Mesothelial cell of epicardium (in vitro differentiated cells): ENCODE results near the gene CCL28. TPM values are rescaled to one million over a fixed set of nuclear protein-coding genes. Genes with fewer than 3 reads are reported as not detected.

ENCODE experiments used
- DNase-seq, 2 experiments: peaks; one replicate each; pipeline ENCODE4 v3.0.0; 2021; ENCODE audit warnings: low spot score in 2 of 2; ENCODE audit not compliant: unreplicated experiment in 2 of 2
- H3K27ac Mint-ChIP-seq: 2 replicates; pipeline ENCODE4 v1.8.0; 2021; ENCODE audit warnings: mixed read lengths
- H3K27me3 Mint-ChIP-seq: 2 replicates; pipeline ENCODE4 v1.8.0; 2021; ENCODE audit warnings: low read depth, mixed read lengths
- H3K36me3 Mint-ChIP-seq: 2 replicates; pipeline ENCODE4 v1.8.0; 2021; ENCODE audit warnings: mixed read lengths
- H3K4me1 Mint-ChIP-seq: 2 replicates; pipeline ENCODE4 v1.8.0; 2021; ENCODE audit warnings: mixed read lengths
- H3K4me3 Mint-ChIP-seq: 2 replicates; pipeline ENCODE4 v1.8.0; 2021; ENCODE audit warnings: mild to moderate bottlenecking, moderate library complexity, mixed read lengths
- H3K9me3 Mint-ChIP-seq: 2 replicates; pipeline ENCODE4 v1.8.0; 2021; ENCODE audit warnings: mixed read lengths
- total RNA-seq: library from RNA; stranded (reverse); gene quantifications from 3 replicates; pipeline ENCODE4 v1.2.1, GENCODE V29; 2021
- TF ChIP-seq, protein P1 (sequence below): fragments of 200-600 bp; sonication (generic); IDR thresholded peaks from one replicate; pipeline ENCODE4 v1.5.0; 2021; ENCODE audit warnings: antibody characterized with exemption; ENCODE audit not compliant: unreplicated experiment

The CCL28 gene
- total RNA-seq, 1 donor from 2014 or later = not detected

DNA sequence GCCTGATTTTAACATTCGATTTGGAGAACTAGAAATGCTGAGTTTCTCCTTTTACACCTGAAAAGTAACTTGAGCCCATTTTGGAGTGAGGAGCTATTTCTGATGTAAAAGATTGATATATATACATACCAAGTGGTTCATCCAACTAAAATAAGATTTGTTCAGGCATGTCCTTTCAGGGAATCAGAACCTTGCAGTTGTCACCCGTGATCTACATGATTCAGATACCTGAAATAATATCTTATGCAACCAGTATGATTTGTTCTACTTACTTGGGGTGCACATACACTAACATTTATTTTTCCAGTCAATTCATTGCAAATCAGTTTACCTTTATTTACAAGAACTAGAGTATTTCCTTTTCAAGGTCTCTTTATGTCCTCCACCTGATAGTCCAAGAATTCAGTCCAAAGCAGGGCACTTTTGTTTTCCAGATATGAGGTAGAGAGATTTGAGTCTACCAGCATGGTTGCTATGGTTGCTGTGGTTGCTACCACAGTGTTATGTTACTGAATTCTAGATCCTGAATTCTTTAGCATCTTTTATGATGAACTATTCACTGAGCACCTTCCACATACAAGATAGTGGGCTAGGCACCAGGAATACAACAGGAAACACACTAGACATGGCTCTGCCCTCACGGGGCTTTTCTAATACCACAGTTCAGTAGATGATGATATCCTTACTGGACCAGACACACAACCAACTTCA is 49.3 kb downstream of the CCL28 start:
- DNase-seq = no peak
- H3K36me3 Mint-ChIP-seq = peaks cover 8% of the 10 kb centered on the region
- H3K27me3 Mint-ChIP-seq = peaks cover 4% of the 10 kb centered on the region
- peaks cover 32% of the 10 kb centered on the region for H3K9me3 Mint-ChIP-seq
- H3K4me3 Mint-ChIP-seq = no peak overlapping the region
- TF ChIP-seq, protein P1, sequence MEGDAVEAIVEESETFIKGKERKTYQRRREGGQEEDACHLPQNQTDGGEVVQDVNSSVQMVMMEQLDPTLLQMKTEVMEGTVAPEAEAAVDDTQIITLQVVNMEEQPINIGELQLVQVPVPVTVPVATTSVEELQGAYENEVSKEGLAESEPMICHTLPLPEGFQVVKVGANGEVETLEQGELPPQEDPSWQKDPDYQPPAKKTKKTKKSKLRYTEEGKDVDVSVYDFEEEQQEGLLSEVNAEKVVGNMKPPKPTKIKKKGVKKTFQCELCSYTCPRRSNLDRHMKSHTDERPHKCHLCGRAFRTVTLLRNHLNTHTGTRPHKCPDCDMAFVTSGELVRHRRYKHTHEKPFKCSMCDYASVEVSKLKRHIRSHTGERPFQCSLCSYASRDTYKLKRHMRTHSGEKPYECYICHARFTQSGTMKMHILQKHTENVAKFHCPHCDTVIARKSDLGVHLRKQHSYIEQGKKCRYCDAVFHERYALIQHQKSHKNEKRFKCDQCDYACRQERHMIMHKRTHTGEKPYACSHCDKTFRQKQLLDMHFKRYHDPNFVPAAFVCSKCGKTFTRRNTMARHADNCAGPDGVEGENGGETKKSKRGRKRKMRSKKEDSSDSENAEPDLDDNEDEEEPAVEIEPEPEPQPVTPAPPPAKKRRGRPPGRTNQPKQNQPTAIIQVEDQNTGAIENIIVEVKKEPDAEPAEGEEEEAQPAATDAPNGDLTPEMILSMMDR = no peak
- peaks cover 4% of the 10 kb centered on the region for H3K4me1 Mint-ChIP-seq
- peak overlapping the region; percentile 39 for H3K27ac Mint-ChIP-seq

DNA sequence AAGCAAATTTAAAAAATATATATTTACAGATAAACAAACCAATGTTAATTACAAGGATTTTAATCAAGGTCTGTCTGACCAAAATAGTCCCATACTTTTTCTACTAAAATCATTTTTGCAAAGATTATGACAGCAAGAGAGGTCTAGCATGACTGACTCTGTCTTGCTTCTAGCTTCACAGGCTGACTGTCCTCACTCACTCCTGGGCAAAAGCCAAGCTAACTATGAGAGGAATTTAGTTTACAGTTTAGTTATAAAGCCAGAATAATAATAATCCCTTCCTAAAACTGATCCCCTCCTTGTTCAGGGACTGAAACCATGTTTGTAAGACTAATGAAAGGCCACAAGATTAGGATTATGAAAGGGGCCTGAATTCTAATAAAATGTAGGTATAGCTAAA is 53.5 kb downstream of the CCL28 start:
- Mint-ChIP-seq H3K9me3 (peaks cover 28% of the 10 kb centered on the region), H3K27me3 (no peaks in the 10 kb centered on the region)
- DNase-seq = no peak

DNA sequence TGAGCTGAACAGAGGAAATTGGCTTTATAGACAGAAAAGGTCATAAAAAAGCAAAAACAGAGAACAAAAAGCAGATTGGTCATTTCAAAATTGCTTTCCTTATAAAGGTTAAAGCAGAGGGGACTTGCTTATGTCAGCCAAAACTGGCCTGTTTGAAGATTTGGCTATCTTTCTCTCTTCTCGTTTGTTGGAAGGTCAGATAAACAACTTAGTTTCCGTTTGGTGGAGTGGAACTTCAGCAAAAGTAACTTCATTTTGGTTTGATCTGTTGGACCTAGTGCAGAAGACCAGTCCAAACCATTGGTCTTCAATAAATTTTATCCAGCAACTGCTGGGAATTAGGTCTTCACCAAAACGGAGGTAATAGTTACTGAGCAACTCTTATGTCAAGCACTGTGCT is 53.9 kb downstream of the CCL28 start:
- Mint-ChIP-seq H3K27me3 (no peaks in the 10 kb centered on the region), H3K27ac (no peak overlapping the region), H3K4me3 (no peak overlapping the region), H3K36me3 (peaks cover 8% of the 10 kb centered on the region), H3K9me3 (peaks cover 28% of the 10 kb centered on the region), H3K4me1 (peaks cover 10% of the 10 kb centered on the region)
- no peak for DNase-seq
- TF ChIP-seq, protein P1 = no peak

More for the DNA sequence above, 53.5 kb downstream of the CCL28 start:
- Mint-ChIP-seq H3K4me1 (peaks cover 10% of the 10 kb centered on the region), H3K36me3 (peaks cover 8% of the 10 kb centered on the region), H3K27ac (no peak overlapping the region), H3K4me3 (no peak overlapping the region)
- TF ChIP-seq, protein P1 = no peak

DNA sequence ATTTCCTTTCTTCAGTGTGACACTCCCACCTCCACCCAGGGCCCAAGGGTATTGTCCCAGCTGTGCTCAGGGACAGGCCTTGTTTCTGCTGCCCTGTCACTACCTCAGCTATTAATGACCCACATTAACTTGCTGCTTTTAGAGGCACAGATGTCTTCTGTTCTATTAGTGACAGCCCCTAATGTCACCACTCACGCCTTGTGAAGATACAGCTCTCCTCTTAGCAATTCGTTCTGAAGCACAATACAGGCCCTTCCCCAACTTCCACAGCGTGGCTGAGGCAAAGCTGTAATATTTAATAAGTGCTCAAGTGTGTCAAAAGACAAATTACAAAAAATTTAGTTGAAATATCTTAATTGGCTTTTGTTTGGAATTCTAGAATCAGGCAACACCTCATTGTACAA is 54.3 kb downstream of the CCL28 start:
- TF ChIP-seq, protein P1 = no peak

DNA sequence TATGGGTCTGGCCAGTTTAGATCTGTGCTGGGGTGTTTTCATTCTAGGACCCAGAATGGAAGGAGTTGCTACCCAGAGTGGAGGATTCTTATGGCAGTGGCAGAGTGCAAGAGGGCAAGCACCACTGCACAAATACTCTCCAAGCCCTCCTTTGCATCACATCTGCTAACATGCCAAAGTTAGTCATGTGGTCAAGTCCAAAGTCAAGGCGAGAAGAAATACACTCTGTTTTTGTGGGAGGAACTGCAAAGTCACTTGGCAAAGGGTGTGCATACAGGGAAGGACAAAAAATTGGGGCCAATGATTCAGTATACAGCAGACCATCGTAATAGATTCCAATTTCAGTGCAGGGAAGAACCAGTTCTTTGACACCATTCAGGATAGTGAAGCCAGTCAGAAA is 55.1 kb downstream of the CCL28 start:
- Mint-ChIP-seq H3K36me3 (peaks cover 8% of the 10 kb centered on the region), H3K27ac (no peak overlapping the region), H3K9me3 (peaks cover 28% of the 10 kb centered on the region), H3K4me1 (peaks cover 8% of the 10 kb centered on the region), H3K27me3 (no peaks in the 10 kb centered on the region), H3K4me3 (no peak overlapping the region)
- no peak for DNase-seq
- TF ChIP-seq, protein P1 = no peak

More for the DNA sequence above, 54.3 kb downstream of the CCL28 start:
- H3K4me3 Mint-ChIP-seq = no peak overlapping the region
- H3K27ac Mint-ChIP-seq = peak overlapping the region; percentile 43
- peaks cover 28% of the 10 kb centered on the region for H3K9me3 Mint-ChIP-seq
- no peaks in the 10 kb centered on the region for H3K27me3 Mint-ChIP-seq
- H3K36me3 Mint-ChIP-seq = peaks cover 8% of the 10 kb centered on the region
- DNase-seq = no peak
- H3K4me1 Mint-ChIP-seq = peaks cover 10% of the 10 kb centered on the region

DNA sequence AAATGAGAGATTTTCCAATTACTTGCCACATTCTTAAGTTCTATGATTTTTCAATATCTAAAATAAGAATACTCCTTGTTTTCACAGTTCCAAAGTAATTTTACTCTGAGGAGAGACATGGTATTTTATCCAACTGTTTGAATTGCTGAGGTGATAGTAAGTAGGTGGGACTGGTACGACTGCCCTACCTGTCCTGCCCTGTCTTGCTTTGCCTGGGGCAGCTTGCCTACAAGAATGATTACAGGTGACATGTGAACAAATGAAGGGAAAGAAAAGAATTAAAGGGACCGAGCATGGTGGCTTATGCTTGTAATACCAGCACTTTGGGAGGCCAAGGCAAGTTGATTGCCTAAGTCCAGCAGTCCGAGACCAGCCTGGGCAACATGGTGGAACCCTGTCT is 57.4 kb downstream of the CCL28 start:
- Mint-ChIP-seq H3K27ac (no peak overlapping the region), H3K4me1 (peaks cover 6% of the 10 kb centered on the region), H3K36me3 (peaks cover 3% of the 10 kb centered on the region), H3K4me3 (no peak overlapping the region), H3K9me3 (peaks cover 10% of the 10 kb centered on the region), H3K27me3 (no peaks in the 10 kb centered on the region)
- TF ChIP-seq, protein P1 = no peak
- no peak for DNase-seq
